GM12878 (cell line): ENCODE measurements around the gene KTI12. TPM values are rescaled to one million over a fixed set of nuclear protein-coding genes. Genes with fewer than 3 reads are reported as not detected.
"Not testable (repeated sequence)": the region's sequence is repeated elsewhere in the genome, so short reads cannot be mapped to it uniquely, and the experiment has no call there.

ENCODE experiments used
- ATAC-seq: fragments of 200-7000 bp; cut with Tn5 transposase; 3 replicates; pipeline ENCODE4 v1.9.1; 2020; ENCODE audit warnings: mild to moderate bottlenecking, moderate library complexity
- BruUV-seq: library from RNA; stranded (reverse); fragments of 400-500 nt; replicated peaks from 2 replicates; lab custom pipeline; 2021; lab: Mats Ljungman, UMichigan
- CTCF ChIA-PET: fragments of 300-600 bp; sonication (Branson Sonifier 250); formaldehyde crosslinking; extraction: SDS; loops from one replicate; lab custom pipeline; 2021; ENCODE audit warnings: inconsistent platforms; lab: Yijun Ruan, JAX
- POLR2A ChIA-PET: fragments of 350-600 bp; formaldehyde crosslinking; extraction: SDS; loops from one replicate; lab custom pipeline; 2021; ENCODE audit warnings: inconsistent platforms; lab: Charles Lee
- RAD21 ChIA-PET: fragments of 300-600 bp; sonication (Branson Sonifier 250); formaldehyde crosslinking; loops from one replicate; lab custom pipeline; 2023; ENCODE audit warnings: antibody characterized with exemption; ENCODE audit not compliant: unreplicated experiment; lab: Charles Lee
- SMC1A ChIA-PET: fragments of 300-600 bp; sonication (Branson Sonifier 250); formaldehyde crosslinking; loops from one replicate; lab custom pipeline; 2023; ENCODE audit not compliant: unreplicated experiment, uncharacterized antibody; lab: Charles Lee
- DNase-seq: peaks from one replicate; pipeline ENCODE4 v3.0.0-alpha.2; 2011; ENCODE audit warnings: low read depth, low spot score
- FAIRE-seq: peaks from 3 replicates; lab custom pipeline; 2011; peaks lifted over from hg19 to GRCh38; lab: Jason Lieb, UNC
- H2AFZ ChIP-seq: 2 replicates; pipeline ENCODE4 v1.6.0; 2011; ENCODE audit warnings: low read depth, low read length, control low read depth; ENCODE audit not compliant: control insufficient read depth
- H3K27ac ChIP-seq: 2 replicates; pipeline ENCODE4 v1.5.1; 2011; ENCODE audit warnings: control low read depth; ENCODE audit not compliant: control insufficient read depth, insufficient read depth
- H3K27me3 ChIP-seq, 2 experiments: replicated peaks in 1 of 2; 2 replicates each; pipeline versions ENCODE4 v1.6.0 to v1.6.1; 2011; ENCODE audit warnings: low read length in 1 of 2; ENCODE audit not compliant: control insufficient read depth in 2 of 2, insufficient read depth in 2 of 2
- H3K36me3 ChIP-seq, 2 experiments: 2 replicates each; pipeline ENCODE4 v1.5.1; 2011; ENCODE audit warnings: low read length in 1 of 2; ENCODE audit not compliant: control insufficient read depth in 2 of 2, insufficient read depth in 2 of 2
- H3K4me1 ChIP-seq: 2 replicates; pipeline ENCODE4 v1.6.1; 2011; ENCODE audit warnings: mild to moderate bottlenecking, low read length, moderate library complexity, mixed read lengths; ENCODE audit not compliant: control insufficient read depth, insufficient read depth
- H3K4me2 ChIP-seq: 2 replicates; pipeline ENCODE4 v1.6.0; 2011; ENCODE audit warnings: control low read depth; ENCODE audit not compliant: control insufficient read depth, insufficient read depth
- H3K4me3 ChIP-seq: fragments of 200-600 bp; sonication (generic); 2 replicates; pipeline ENCODE4 v1.5.1; 2016
- H3K79me2 ChIP-seq: 2 replicates; pipeline ENCODE4 v1.6.0; 2011; ENCODE audit warnings: low read length; ENCODE audit not compliant: control insufficient read depth, insufficient read depth
- H3K9ac ChIP-seq: 2 replicates; pipeline ENCODE4 v1.8.0; 2011; ENCODE audit warnings: low read length, control low read depth, mixed read lengths; ENCODE audit not compliant: control insufficient read depth, insufficient read depth
- H3K9me3 ChIP-seq: replicated peaks from 3 replicates; pipeline ENCODE4 v1.5.1; 2011; ENCODE audit warnings: mild to moderate bottlenecking, low read length; ENCODE audit not compliant: control insufficient read depth, insufficient read depth
- H4K20me1 ChIP-seq: 2 replicates; pipeline ENCODE4 v1.6.0; 2011; ENCODE audit not compliant: control insufficient read depth, insufficient read depth
- WGBS: methylation state at CpG from one replicate; pipeline ENCODE4 v1.1.6; 2016; ENCODE audit warnings: low lambda C conversion rate; ENCODE audit not compliant: insufficient replicate concordance, insufficient coverage; ENCODE audit errors: missing lambda C conversion rate; 5-methylcytosine and 5-hydroxymethylcytosine counted together
- in situ Hi-C: fragments of 300-500 bp; cut with MboI; formaldehyde crosslinking; loops from 9 replicates; pipeline ENCODE4 v1.14.3; 2018; ENCODE audit warnings: mixed read lengths
- intact Hi-C: fragments of 100-400 bp; cut with micrococcal nuclease; formaldehyde crosslinking; loops from one replicate; pipeline ENCODE4 v1.14.2; 2022; ENCODE audit not compliant: unreplicated experiment
- polyA plus RNA-seq, 11 experiments: library from polyadenylated mRNA; depleted of rRNA in 4 of 11; unstranded in 6 of 11; stranded (reverse) in 5 of 11; fragments of >200 nt; fragmentation: Nextera tagmentation in 4 of 11; fragmentation: Illumina TruSeq in 1 of 11; extraction: Ambion mirVana in 4 of 11; extraction: Trizol in 1 of 11; gene quantifications; 1 replicate in 1 of 11; 2 replicates in 10 of 11; pipeline versions ENCODE4 v1.2.1 to v1.2.3, GENCODE V29; 2011 to 2016; ENCODE audit warnings: inconsistent platforms in 2 of 11, missing spikeins in 2 of 11, low read depth in 1 of 11
- total RNA-seq, 4 experiments: library from RNA; depleted of rRNA in 3 of 4; stranded (reverse); fragments of >200 nt in 3 of 4; fragmentation: Illumina TruSeq in 1 of 4; extraction: Trizol in 1 of 4; gene quantifications; 2 replicates each; pipeline versions ENCODE4 v1.2.1 to v1.2.3, GENCODE V29; 2013 to 2021

KTI12 gene
- total and polyA plus RNA-seq, 10 of the 15 experiments (the other 5 are each of a cell fraction or from before 2014, with no cell fraction given): 2.7 to 32.4 (median 17.6) TPM

- H3K36me3 ChIP-seq, BruUV-seq, H4K20me1 ChIP-seq, FAIRE-seq, H2AFZ ChIP-seq, H3K9ac ChIP-seq, POLR2A ChIA-PET, DNase-seq, ATAC-seq, intact Hi-C loops, H3K4me3 ChIP-seq, H3K79me2 ChIP-seq, H3K9me3 ChIP-seq, in situ Hi-C loops, H3K27ac ChIP-seq, H3K27me3 ChIP-seq, H3K4me2 ChIP-seq, H3K4me1 ChIP-seq: not testable (repeated sequence)
- ChIA-PET RAD21 (interaction anchor here (1.7 kb wide), 1 partner anchor 109 kb away, joined by 11 read pairs; no protein-coding TSS in a partner anchor), CTCF (interaction anchor here (1.5 to 12.2 kb wide), 2 partner anchors 43 to 108 kb away, joined by 4 to 177 read pairs; no protein-coding TSS in a partner anchor), SMC1A (interaction anchor here (1.1 to 3.6 kb wide), 3 partner anchors 56 to 120 kb away, joined by 3 to 21 read pairs (median 3); no protein-coding TSS in a partner anchor)
- WGBS: 28% methylated on average over 5 of the region's 5 CpGs
These were observed 27.5 kb downstream of the KTI12 start for GRCh38 chr1:52006081-52006553.

GRCh38 chr1:52005548-52005947, 28.1 kb downstream of the KTI12 start:
- RAD21 ChIA-PET: interaction anchor here (1.7 kb wide), 1 partner anchor 108 kb away, joined by 11 read pairs; no protein-coding TSS in a partner anchor
- in situ Hi-C loops: not testable (repeated sequence)
- CTCF ChIA-PET: interaction anchor here (1.0 to 12.2 kb wide), 5 partner anchors 21 to 107 kb away, joined by 3 to 177 read pairs (median 4); no protein-coding TSS in a partner anchor

More at GRCh38 chr1:52005548-52005947, 28.1 kb downstream of the KTI12 start:
- H3K27ac ChIP-seq, intact Hi-C loops, H3K36me3 ChIP-seq, BruUV-seq, ATAC-seq, H3K4me3 ChIP-seq, H3K27me3 ChIP-seq, H3K4me1 ChIP-seq, H2AFZ ChIP-seq, H3K4me2 ChIP-seq, FAIRE-seq, H4K20me1 ChIP-seq, H3K9me3 ChIP-seq, H3K79me2 ChIP-seq, POLR2A ChIA-PET, DNase-seq, H3K9ac ChIP-seq: not testable (repeated sequence)
- SMC1A ChIA-PET: interaction anchor here (1.1 to 3.6 kb wide), 3 partner anchors 55 to 120 kb away, joined by 3 to 21 read pairs (median 3); no protein-coding TSS in a partner anchor
- 26% methylated on average over 3 of the region's 3 CpGs for WGBS
